ENCODE results near the gene USF1. TPM values are rescaled to one million over a fixed set of nuclear protein-coding genes. Genes with fewer than 3 reads are reported as not detected.
A peak's percentile ranks its signal among the peaks of the same experiment; 100 is the strongest.

The USF1 gene
- total and polyA plus RNA-seq, 9 of the 15 experiments (the other 6 are each of a cell fraction or from before 2014, with no cell fraction given): 7.4 to 60.2 (median 54.2) TPM

GRCh38 chr1:161013488-161014230 is 32.1 kb downstream of the USF1 start (continued):
- TF ChIP-seq, protein P1, sequence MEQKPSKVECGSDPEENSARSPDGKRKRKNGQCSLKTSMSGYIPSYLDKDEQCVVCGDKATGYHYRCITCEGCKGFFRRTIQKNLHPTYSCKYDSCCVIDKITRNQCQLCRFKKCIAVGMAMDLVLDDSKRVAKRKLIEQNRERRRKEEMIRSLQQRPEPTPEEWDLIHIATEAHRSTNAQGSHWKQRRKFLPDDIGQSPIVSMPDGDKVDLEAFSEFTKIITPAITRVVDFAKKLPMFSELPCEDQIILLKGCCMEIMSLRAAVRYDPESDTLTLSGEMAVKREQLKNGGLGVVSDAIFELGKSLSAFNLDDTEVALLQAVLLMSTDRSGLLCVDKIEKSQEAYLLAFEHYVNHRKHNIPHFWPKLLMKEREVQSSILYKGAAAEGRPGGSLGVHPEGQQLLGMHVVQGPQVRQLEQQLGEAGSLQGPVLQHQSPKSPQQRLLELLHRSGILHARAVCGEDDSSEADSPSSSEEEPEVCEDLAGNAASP (IDR thresholded peaks at IDR 0.05): no peak
- TF ChIP-seq HNRNPH1 (optimal IDR thresholded peaks at IDR 0.05; ENCODE audit: low read depth, low read length): no peak
- TF ChIP-seq HES1 (IDR thresholded peaks at IDR 0.05; ENCODE audit: low read depth): no peak
- TF ChIP-seq SPI1 (IDR thresholded peaks at IDR 0.05; ENCODE audit: borderline replicate concordance, low read depth, low read length): peak; percentile 93
- no peak for TF ChIP-seq HLTF (IDR thresholded peaks at IDR 0.05)
- TF ChIP-seq POLR2B (IDR thresholded peaks at IDR 0.05; ENCODE audit: low read depth, partially characterized antibody): peak; percentile 51
- no peak for TF ChIP-seq NCOA2 (IDR thresholded peaks at IDR 0.05; ENCODE audit: partially characterized antibody in 2 of 2)
- no peak for TF ChIP-seq ZNF764 (CRISPR knock-in tag; IDR thresholded peaks at IDR 0.05; ENCODE audit: low read depth)
- no peak for TF ChIP-seq ZNF561 (CRISPR knock-in tag; conservative IDR thresholded peaks at IDR 0.05)
- no peak; the same call in 1 of the 2 replicates for TF ChIP-seq ZBTB34 (CRISPR knock-in tag; IDR thresholded peaks at IDR 0.05)
- TF ChIP-seq, protein P2, sequence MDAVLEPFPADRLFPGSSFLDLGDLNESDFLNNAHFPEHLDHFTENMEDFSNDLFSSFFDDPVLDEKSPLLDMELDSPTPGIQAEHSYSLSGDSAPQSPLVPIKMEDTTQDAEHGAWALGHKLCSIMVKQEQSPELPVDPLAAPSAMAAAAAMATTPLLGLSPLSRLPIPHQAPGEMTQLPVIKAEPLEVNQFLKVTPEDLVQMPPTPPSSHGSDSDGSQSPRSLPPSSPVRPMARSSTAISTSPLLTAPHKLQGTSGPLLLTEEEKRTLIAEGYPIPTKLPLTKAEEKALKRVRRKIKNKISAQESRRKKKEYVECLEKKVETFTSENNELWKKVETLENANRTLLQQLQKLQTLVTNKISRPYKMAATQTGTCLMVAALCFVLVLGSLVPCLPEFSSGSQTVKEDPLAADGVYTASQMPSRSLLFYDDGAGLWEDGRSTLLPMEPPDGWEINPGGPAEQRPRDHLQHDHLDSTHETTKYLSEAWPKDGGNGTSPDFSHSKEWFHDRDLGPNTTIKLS (IDR thresholded peaks at IDR 0.05; ENCODE audit: borderline replicate concordance, low read depth): peak; percentile 47; the same call in 1 of the 2 replicates
- peak; percentile 83 for TF ChIP-seq SP1 (CRISPR knock-in tag; IDR thresholded peaks at IDR 0.05)
- TF ChIP-seq HNRNPK (IDR thresholded peaks at IDR 0.05; ENCODE audit: low read depth, low read length, poor library complexity, severe bottlenecking): no peak
- no peak for TF ChIP-seq MCM7 (IDR thresholded peaks at IDR 0.05)
- peak; percentile 24; the same call in 1 of the 2 replicates for TF ChIP-seq ZNF24 (IDR thresholded peaks at IDR 0.05)
- TF ChIP-seq, protein P3, sequence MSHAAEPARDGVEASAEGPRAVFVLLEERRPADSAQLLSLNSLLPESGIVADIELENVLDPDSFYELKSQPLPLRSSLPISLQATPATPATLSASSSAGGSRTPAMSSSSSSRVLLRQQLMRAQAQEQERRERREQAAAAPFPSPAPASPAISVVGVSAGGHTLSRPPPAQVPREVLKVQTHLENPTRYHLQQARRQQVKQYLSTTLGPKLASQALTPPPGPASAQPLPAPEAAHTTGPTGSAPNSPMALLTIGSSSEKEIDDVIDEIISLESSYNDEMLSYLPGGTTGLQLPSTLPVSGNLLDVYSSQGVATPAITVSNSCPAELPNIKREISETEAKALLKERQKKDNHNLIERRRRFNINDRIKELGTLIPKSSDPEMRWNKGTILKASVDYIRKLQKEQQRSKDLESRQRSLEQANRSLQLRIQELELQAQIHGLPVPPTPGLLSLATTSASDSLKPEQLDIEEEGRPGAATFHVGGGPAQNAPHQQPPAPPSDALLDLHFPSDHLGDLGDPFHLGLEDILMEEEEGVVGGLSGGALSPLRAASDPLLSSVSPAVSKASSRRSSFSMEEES (CRISPR knock-in tag; IDR thresholded peaks at IDR 0.05): no peak
- TF ChIP-seq SNAPC5 (CRISPR knock-in tag; IDR thresholded peaks at IDR 0.05): no peak
- no peak for TF ChIP-seq ZNF280A (IDR thresholded peaks at IDR 0.05; ENCODE audit: low read depth, partially characterized antibody)
- TF ChIP-seq GTF2F1 (IDR thresholded peaks at IDR 0.05; ENCODE audit: low read depth, low read length): no peak
- TF ChIP-seq SRSF9 (IDR thresholded peaks at IDR 0.05; ENCODE audit: borderline replicate concordance, low read depth, low read length): no peak
